NCI-H748 treated with DMSO at 0.1 percent for 48 hours (cell line): ENCODE measurements around the gene USP40.

Source experiments
- DNase-seq: peaks from one replicate; lab custom pipeline; 2025; lab: John Stamatoyannopoulos, UW

USP40 gene

GRCh38 chr2:233492751-233493150 lies 73.8 kb downstream of the USP40 start:
- DNase-seq: no peak

DNA sequence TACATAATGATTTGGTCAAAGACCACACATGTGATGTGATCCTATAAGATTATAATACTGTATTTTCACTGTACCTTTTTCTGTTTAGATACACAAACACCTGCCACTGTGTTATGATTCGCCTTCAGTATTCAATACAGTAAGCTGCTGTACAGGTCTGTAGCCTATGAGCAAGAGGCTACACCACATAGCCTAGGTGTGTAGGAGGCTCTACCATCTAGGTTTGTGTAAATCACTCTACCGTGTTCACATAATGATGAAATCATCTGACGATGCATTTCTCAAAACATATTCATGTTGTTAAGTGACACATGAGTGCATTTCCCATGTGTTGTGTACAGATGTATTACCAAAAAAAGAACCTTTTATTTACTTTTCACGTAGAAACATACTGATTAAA lies 74.5 kb downstream of the USP40 start:
- DNase-seq: no peak

- DNase-seq: no peak
Observed at GRCh38 chr2:233491326-233491725, 75.3 kb downstream of the USP40 start.

- DNase-seq: no peak
Observed at GRCh38 chr2:233490831-233491230, 75.8 kb downstream of the USP40 start.

GRCh38 chr2:233489666-233490065 lies 76.9 kb downstream of the USP40 start:
- no peak for DNase-seq

DNA sequence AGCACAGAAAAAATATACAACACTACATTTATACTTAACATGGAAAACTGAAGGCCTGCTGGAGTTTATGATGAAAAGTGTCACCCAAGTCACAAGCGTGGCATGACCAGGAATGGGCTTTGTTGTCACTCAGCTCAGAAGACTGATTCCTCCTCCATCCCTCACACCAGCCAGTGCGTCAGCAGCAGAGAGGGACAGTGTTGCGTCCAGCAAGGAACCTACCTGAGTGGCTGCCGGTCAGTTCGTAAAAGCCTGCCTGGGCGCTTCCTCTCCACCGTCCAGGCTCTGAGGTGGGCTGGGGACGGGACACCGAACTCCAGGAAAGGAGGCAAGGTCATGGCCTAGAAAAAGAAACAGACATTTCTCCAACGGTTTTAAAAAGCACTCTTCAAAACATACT lies 77.4 kb downstream of the USP40 start:
- DNase-seq: no peak

GRCh38 chr2:233487748-233488345 lies 78.7 kb downstream of the USP40 start:
- no peak for DNase-seq

GRCh38 chr2:233486778-233487552 lies 79.6 kb downstream of the USP40 start:
- no peak for DNase-seq

- no peak for DNase-seq
Observed at GRCh38 chr2:233486357-233486756, 80.2 kb downstream of the USP40 start.

DNA sequence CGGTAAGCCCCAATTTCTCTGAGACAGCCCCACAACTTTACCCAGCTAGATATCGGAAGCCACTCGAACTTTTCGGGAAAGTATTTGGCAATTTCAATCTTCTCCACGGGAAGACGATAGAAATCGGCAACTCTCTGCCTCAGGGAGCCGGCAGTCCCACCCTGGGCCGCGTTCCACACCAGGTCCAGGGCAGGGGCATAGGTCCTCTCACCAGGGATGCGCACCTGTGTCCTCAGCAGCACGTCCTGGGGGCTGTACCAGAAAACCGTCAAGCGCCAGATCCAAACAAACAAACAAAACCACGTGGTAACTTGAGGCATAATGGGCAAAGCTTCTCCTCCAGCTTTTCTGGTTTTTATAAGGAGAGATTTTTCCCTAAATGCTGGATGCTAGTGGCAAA lies 80.9 kb downstream of the USP40 start:
- no peak for DNase-seq

DNA sequence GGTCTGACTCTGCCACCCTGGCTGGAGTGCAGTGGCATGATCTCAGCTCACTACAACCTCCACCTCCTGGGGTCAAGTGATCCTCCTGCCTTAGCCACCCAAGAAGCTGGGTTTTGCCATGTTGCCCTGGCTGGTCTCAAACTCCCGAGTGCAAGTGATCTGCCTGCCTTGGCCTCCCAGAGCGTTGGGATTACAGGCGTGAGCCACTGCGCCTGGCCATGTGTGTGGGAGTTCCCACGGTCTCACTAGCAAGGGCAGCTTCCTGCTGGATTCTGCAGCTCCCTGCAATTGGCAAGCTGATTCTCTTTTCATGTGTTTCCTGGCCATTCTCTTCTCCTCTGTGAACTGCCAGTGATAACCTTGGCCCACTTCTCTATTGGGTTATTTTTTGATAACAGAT lies 84.0 kb downstream of the USP40 start:
- no peak for DNase-seq

- no peak for DNase-seq
Observed at GRCh38 chr2:233481368-233482142, 85.0 kb downstream of the USP40 start.

GRCh38 chr2:233480490-233481202 lies 85.9 kb downstream of the USP40 start:
- peak; percentile 38 for DNase-seq

- no peak for DNase-seq
Observed at GRCh38 chr2:233479616-233480489, 86.7 kb downstream of the USP40 start.

DNA sequence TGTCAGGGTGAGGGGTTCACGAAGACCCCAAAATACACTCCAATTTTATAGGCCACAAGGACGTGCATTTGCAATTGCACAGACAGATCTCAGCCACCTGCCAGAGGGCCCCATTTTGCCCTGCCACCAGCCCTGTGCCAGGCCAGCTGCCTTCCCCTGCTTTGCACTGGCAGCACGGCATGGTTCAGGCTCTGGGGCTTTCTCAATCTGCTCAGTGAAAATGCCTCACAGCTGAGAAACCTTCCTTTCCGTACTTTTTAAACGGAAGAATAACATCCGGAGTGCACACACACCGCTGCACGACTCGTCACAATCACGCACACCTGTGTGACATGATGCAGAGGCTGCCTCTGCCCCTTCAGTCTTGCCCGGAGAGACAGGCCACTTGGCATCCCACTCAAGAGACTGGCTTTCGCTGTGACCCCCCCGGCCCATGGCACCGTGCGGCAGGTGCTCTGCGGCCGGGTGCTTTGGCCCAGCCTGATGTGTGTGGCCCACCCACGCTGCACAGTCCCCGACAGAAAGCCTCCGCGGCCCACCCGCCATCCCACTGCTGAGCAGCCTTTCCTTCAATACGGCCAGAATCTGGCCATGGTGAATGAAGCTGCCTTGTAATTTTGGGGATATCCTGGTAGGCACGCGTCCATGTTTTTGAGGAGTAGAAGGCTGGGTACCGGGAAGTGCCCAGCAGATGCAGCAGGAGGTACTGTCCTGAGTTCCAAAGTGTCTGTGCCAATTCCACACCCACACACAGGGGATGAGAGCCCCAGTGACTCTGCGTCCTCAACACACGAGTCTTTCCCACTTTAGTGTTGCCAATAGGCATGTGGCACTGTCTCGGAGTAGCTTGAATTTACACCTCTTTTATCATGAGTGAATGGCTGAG lies 88.8 kb downstream of the USP40 start:
- no peak for DNase-seq

DNA sequence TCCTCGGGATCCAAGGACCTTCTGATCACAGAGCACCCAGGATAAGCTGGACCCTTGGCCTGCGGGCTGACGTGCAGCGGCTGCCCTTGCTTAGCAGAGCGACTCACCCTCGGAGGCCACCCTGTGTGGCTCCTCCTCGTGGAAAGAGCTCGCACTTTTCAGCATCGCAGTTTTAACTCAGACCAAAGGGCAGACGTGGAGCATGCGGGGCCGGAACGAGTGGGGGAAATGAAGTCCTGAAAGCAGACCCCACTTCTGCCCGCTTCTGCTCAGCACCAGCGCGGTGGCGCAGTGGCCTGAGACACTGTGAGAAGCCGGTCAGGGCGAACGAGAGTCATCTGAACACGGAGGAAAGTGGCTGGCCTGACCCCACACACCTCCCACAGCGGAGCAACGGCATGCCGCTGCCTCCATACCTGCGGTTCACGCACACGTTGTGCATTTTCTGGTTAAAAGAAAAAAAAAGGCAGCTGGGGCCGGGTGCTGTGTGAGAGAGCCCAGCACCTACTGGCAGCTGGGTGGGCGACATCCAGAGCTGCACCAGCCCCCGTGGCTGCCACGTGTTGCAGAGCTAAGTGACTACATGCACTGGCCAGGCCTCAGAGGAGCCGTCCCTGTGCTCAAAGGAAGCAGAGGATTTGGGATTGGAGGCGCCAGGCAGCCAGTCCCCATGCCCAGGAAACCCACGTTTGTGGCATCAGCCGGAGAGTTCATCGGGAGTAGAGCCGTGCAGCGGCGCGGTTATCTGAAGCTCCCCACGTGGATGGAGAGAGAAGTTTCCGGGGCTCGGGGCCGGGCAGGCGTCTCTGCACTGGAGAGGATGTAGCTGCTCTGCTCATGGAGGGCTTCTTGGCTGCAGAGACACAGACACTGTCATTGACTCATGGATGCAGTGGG lies 89.7 kb downstream of the USP40 start:
- DNase-seq: no peak

DNA sequence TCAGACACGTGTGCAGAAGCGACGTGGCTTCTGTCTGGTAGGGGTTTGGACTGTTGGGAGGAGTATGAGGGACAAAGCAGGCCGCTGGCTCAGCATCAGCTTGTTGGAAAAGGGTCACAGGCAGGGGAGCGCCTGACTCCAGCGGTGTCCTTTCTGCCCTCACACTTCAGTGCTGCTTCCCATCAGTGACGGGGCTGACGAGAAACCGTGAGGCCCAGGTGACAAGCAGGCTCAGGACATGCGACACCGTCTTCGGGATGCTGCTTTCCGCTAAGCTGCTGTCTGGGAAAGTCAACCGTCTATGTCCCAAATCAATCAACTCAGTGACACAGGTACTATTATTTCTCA lies 90.5 kb downstream of the USP40 start:
- no peak for DNase-seq

- no peak for DNase-seq
Observed at GRCh38 chr2:233474308-233475160, 92.0 kb downstream of the USP40 start.

- DNase-seq: no peak
Observed at GRCh38 chr2:233473878-233474277, 92.7 kb downstream of the USP40 start.
